Measurements from ENCODE around the gene RPS6KL1. TPM values are rescaled to one million over a fixed set of nuclear protein-coding genes. Genes with fewer than 3 reads are reported as not detected.

RPS6KL1 gene
- total RNA-seq, 1 donor from 2014 or later = 0.97 TPM

DNA sequence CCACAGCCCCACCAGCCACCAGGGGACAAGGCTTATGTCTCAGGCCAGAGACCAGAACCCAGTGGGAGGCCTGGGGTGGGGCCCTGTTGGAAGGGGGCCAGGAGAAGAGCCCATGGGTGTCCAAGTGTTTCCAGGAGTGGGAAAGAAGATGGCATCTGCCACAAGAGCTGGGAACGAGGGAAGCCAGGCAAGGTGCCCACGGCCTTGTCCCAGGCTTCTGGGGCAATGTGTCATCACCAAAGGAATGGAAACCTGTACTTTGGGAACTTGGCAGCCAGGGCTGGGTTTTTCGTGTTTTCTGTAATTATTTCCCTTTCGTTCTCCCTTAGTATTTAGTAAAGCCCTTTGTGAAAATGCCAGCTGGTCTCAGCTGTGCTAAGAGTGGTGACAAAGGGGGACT lies 37.7 kb upstream of the RPS6KL1 start:
- no peaks in the 10 kb centered on the region for H3K36me3 Mint-ChIP-seq (ENCODE audit: unreplicated experiment)
- DNase-seq (ENCODE audit: extremely low spot score, unreplicated experiment) = no peak
- no peaks in the 10 kb centered on the region for H3K9me3 Mint-ChIP-seq (ENCODE audit: unreplicated experiment)
- no peak overlapping the region for H3K27ac Mint-ChIP-seq (ENCODE audit: unreplicated experiment)
- peaks cover 7% of the 10 kb centered on the region for H3K4me1 Mint-ChIP-seq (ENCODE audit: unreplicated experiment)
- TF ChIP-seq, protein P1, sequence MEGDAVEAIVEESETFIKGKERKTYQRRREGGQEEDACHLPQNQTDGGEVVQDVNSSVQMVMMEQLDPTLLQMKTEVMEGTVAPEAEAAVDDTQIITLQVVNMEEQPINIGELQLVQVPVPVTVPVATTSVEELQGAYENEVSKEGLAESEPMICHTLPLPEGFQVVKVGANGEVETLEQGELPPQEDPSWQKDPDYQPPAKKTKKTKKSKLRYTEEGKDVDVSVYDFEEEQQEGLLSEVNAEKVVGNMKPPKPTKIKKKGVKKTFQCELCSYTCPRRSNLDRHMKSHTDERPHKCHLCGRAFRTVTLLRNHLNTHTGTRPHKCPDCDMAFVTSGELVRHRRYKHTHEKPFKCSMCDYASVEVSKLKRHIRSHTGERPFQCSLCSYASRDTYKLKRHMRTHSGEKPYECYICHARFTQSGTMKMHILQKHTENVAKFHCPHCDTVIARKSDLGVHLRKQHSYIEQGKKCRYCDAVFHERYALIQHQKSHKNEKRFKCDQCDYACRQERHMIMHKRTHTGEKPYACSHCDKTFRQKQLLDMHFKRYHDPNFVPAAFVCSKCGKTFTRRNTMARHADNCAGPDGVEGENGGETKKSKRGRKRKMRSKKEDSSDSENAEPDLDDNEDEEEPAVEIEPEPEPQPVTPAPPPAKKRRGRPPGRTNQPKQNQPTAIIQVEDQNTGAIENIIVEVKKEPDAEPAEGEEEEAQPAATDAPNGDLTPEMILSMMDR (IDR thresholded peaks at IDR 0.05) = no peak
- peaks cover 35% of the 10 kb centered on the region for H3K27me3 Mint-ChIP-seq (ENCODE audit: unreplicated experiment)
- no peak overlapping the region for H3K4me3 Mint-ChIP-seq (ENCODE audit: unreplicated experiment)

DNA sequence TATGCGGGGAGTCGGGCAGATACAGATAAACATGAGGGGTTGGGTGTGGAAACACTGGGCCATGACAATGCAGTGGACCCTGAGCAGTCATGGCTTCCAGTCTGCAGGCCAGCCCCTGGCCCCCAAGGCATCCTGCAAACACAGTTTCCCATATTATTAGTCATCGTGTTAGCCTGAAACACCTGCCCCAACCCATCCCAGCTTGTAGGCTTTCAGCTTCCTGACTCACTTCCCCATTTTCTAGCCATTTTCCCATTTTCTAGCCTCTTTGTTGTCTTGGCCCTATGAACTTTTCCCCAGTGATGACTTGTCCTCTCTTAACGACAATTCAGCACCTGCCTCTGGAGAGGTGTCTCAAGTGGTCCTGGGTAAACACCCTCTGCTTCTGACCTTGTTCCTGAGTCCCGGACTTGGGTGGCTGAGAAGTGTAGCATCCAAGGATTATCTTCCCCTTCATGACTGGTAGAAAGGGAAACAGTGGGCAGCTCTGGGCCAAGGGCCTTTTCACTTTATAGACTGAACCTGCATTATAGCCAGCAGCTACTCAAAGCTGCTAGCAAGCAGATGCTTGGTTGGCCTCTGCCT lies 36.6 kb upstream of the RPS6KL1 start:
- no peaks in the 10 kb centered on the region for H3K36me3 Mint-ChIP-seq (ENCODE audit: unreplicated experiment)
- no peak overlapping the region for H3K4me3 Mint-ChIP-seq (ENCODE audit: unreplicated experiment)
- H3K9me3 Mint-ChIP-seq (ENCODE audit: unreplicated experiment) = no peaks in the 10 kb centered on the region
- DNase-seq (ENCODE audit: extremely low spot score, unreplicated experiment) = no peak
- H3K4me1 Mint-ChIP-seq (ENCODE audit: unreplicated experiment) = peaks cover 4% of the 10 kb centered on the region
- H3K27me3 Mint-ChIP-seq (ENCODE audit: unreplicated experiment) = peaks cover 35% of the 10 kb centered on the region
- TF ChIP-seq, protein P1 (IDR thresholded peaks at IDR 0.05) = no peak
- H3K27ac Mint-ChIP-seq (ENCODE audit: unreplicated experiment) = no peak overlapping the region

DNA sequence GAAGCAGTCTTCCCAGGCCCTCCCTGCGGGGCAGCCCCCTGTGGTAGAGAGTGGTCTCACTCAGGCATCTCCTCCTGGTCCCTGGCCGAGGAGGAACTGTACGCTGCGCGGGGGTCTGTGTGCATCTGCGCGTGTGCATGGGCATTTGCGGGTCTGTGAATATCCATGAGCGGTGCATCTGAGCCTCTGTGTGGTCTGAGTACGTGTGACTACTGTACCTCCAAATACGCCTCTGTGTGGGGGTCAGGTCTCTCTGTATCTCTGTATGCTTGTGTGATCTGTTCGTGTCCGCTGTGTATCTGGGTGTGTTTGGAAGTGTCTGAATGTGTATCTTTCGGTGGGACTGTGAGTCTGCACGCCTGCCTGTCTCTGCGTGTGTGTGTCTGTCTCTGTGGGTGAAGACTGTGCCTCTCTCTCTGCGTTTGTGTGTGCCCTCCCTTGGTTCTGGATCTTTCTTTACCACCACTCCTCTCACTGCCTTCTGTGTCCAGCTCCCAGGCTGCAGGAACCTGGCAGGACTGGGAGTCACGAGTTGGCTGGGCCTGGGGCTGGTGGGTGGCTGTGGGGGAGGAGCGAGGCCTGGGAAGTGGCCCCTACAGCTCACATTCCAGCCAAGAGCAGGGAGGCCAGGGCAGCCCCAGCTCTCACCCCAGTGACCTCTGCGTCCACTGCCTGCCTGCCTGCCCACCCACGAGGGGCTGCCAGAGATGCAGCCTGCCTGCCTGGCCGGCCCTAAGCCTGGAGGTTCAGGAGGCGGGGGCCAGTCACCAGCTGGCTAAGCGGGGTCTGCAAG lies 33.4 kb upstream of the RPS6KL1 start:
- DNase-seq (ENCODE audit: extremely low spot score, unreplicated experiment) = no peak
- H3K4me1 Mint-ChIP-seq (ENCODE audit: unreplicated experiment) = peaks cover 11% of the 10 kb centered on the region
- H3K9me3 Mint-ChIP-seq (ENCODE audit: unreplicated experiment) = no peaks in the 10 kb centered on the region
- H3K4me3 Mint-ChIP-seq (ENCODE audit: unreplicated experiment) = no peak overlapping the region
- H3K36me3 Mint-ChIP-seq (ENCODE audit: unreplicated experiment) = no peaks in the 10 kb centered on the region
- H3K27me3 Mint-ChIP-seq (ENCODE audit: unreplicated experiment) = peaks cover 8% of the 10 kb centered on the region
- TF ChIP-seq, protein P1 (IDR thresholded peaks at IDR 0.05) = no peak
- no peak overlapping the region for H3K27ac Mint-ChIP-seq (ENCODE audit: unreplicated experiment)

DNA sequence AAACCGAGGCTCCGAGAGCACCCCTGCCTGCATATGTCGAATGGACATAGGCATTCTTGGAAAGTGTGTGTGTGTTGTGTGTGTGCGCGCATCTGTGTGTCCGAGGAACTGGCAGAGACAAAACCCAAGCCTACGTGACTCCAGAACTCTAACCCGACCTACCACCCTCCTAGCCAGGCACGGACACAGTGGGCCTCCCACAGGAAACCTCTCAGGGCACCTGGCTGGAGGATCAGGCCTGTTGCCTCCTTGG lies 32.9 kb upstream of the RPS6KL1 start:
- TF ChIP-seq, protein P1 (IDR thresholded peaks at IDR 0.05) = no peak
- Mint-ChIP-seq H3K27ac (ENCODE audit: unreplicated experiment) (no peak overlapping the region), H3K4me3 (ENCODE audit: unreplicated experiment) (no peak overlapping the region), H3K36me3 (ENCODE audit: unreplicated experiment) (no peaks in the 10 kb centered on the region), H3K9me3 (ENCODE audit: unreplicated experiment) (no peaks in the 10 kb centered on the region), H3K27me3 (ENCODE audit: unreplicated experiment) (peaks cover 3% of the 10 kb centered on the region), H3K4me1 (ENCODE audit: unreplicated experiment) (peaks cover 11% of the 10 kb centered on the region)
- DNase-seq (ENCODE audit: extremely low spot score, unreplicated experiment) = no peak

DNA sequence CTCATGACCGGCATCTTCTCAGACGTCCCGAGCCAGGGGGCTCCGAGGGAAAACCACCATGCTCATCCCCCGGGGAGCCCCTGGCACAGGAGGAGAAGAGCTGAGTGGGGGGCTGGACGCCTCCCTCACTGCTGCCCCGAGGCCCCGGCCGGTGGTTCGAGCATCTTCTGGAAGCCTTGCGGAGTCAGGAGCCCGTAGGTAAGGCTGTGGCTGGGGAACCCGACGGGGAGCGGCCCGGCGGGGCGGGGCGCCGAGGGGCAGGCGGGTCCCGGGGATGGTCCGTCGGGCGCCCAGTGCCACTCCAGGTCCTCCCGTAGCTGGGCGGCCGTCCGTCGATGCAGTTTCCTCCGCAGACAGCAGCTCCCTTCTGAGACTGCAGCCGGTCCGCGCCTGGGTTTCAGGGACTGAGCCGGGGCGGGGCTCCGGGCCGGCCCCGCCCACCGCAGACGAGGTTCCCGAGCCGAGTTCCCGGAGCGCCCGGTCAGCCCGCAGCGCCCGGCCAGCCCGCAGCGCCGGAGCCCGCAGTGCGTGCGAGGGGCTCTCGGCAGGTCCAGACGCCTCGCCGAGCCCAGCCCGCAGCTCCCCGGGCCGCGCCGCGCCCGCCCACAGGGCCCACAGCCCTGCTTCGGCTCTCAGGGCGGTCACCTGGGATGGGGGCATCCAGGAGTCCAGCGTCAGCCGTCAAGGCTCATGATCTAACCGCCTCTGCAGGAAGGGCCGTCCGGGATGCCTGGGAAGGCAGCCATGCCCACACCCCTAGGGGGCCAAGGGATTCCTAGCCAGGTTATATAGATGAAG lies 32.4 kb upstream of the RPS6KL1 start, which contains the start of gene PGF:
Gene PGF, minus strand, starts transcription at position 369 of the 798 bp plus-strand sequence. Its CDS starts 355 bp downstream, at position 14.
- H3K4me3 Mint-ChIP-seq (ENCODE audit: unreplicated experiment) = peak within 1 kb of the TSS; percentile 38
- DNase-seq (ENCODE audit: extremely low spot score, unreplicated experiment) = no peak
- peaks cover 11% of the 10 kb centered on the region for H3K4me1 Mint-ChIP-seq (ENCODE audit: unreplicated experiment)
- H3K27ac Mint-ChIP-seq (ENCODE audit: unreplicated experiment) = no peak within 1 kb of the TSS
- TF ChIP-seq, protein P1 (IDR thresholded peaks at IDR 0.05) = no peak
- peaks cover 2% of the 10 kb centered on the region for H3K27me3 Mint-ChIP-seq (ENCODE audit: unreplicated experiment)
- no peaks in the 10 kb centered on the region for H3K36me3 Mint-ChIP-seq (ENCODE audit: unreplicated experiment)
- H3K9me3 Mint-ChIP-seq (ENCODE audit: unreplicated experiment) = no peaks in the 10 kb centered on the region
